ENCODE measurements around the gene ZDHHC22. TPM values are rescaled to one million over a fixed set of nuclear protein-coding genes. Genes with fewer than 3 reads are reported as not detected.
A peak's percentile ranks its signal among the peaks of the same experiment; 100 is the strongest.

Gene ZDHHC22
- total and polyA plus RNA-seq, 8 donors: 0.08 to 0.18 TPM; not detected in 6

- WGBS, 5 donors: 66 to 82% (median 72%) methylated on average over 2 of the region's 2 CpGs
- Histone ChIP-seq H3K27ac (no peak overlapping the region), H3K4me1 (peaks cover 0 to 12% (median 6%) of the 10 kb centered on the region in 4 donors), H3K9me3 (no peaks in the 10 kb centered on the region), H3K27me3 (peaks cover 0 to 62% (median 16%) of the 10 kb centered on the region in 3 donors), H3K4me3 (no peak overlapping the region), H3K36me3 (no peaks in the 10 kb centered on the region)
- intact Hi-C loops (cut with DNase I; ENCODE audit: low total_unique reads): loop anchor here (10.0 kb wide), 1 partner anchor 156 kb away; no protein-coding TSS in a partner anchor
- TF ChIP-seq POLR2AphosphoS5 (IDR thresholded peaks at IDR 0.05) (no peak), EP300 (IDR thresholded peaks at IDR 0.05) (no peak), CTCF (IDR thresholded peaks at IDR 0.05) (no peak), POLR2A (IDR thresholded peaks at IDR 0.05) (no peak)
- DNase-seq: no peak
Observed at GRCh38 chr14:77158882-77159255, 17.3 kb upstream of the ZDHHC22 start.

- 7 to 12% (median 12%) methylated on average over 17 to 18 of the region's 18 CpGs for WGBS, 5 donors
- Histone ChIP-seq H3K4me1 (peaks cover 0 to 12% (median 6%) of the 10 kb centered on the region in 4 donors), H3K36me3 (no peaks in the 10 kb centered on the region), H3K4me3 (no peak overlapping the region), H3K27me3 (peaks cover 0 to 68% (median 18%) of the 10 kb centered on the region in 3 donors), H3K9me3 (no peaks in the 10 kb centered on the region), H3K27ac (no peak overlapping the region)
- DNase-seq: peak in 1 of 2 donors; percentile 68
- TF ChIP-seq CTCF (IDR thresholded peaks at IDR 0.05) (no peak), POLR2AphosphoS5 (IDR thresholded peaks at IDR 0.05) (no peak), EP300 (IDR thresholded peaks at IDR 0.05) (no peak), POLR2A (IDR thresholded peaks at IDR 0.05) (no peak)
- intact Hi-C loops (cut with DNase I; ENCODE audit: low total_unique reads): loop anchor here (10.0 kb wide), 1 partner anchor 156 kb away; no protein-coding TSS in a partner anchor
Observed at GRCh38 chr14:77158175-77158881, 16.7 kb upstream of the ZDHHC22 start.

GRCh38 chr14:77157740-77158139 is 16.1 kb upstream of the ZDHHC22 start:
- H3K27ac ChIP-seq: no peak overlapping the region
- intact Hi-C loops (cut with DNase I; ENCODE audit: low total_unique reads): loop anchor here (10.0 kb wide), 1 partner anchor 157 kb away; no protein-coding TSS in a partner anchor
- no peaks in the 10 kb centered on the region for H3K9me3 ChIP-seq
- TF ChIP-seq EP300 (IDR thresholded peaks at IDR 0.05): no peak
- peaks cover 0 to 12% (median 6%) of the 10 kb centered on the region in 4 donors for H3K4me1 ChIP-seq
- DNase-seq: no peak
- 26 to 46% (median 42%) methylated on average over 10 to 11 of the region's 11 CpGs for WGBS, 5 donors
- no peaks in the 10 kb centered on the region for H3K36me3 ChIP-seq
- no peak overlapping the region for H3K4me3 ChIP-seq
- peaks cover 0 to 73% (median 24%) of the 10 kb centered on the region in 3 donors for H3K27me3 ChIP-seq

GRCh38 chr14:77155083-77155482 is 13.5 kb upstream of the ZDHHC22 start:
- H3K36me3 ChIP-seq: no peaks in the 10 kb centered on the region
- TF ChIP-seq POLR2A (IDR thresholded peaks at IDR 0.05): no peak
- TF ChIP-seq EP300 (IDR thresholded peaks at IDR 0.05): no peak
- peaks cover 0 to 80% (median 32%) of the 10 kb centered on the region in 3 donors for H3K27me3 ChIP-seq
- intact Hi-C loops (cut with DNase I; ENCODE audit: low total_unique reads): loop anchor here (10.0 kb wide), 1 partner anchor 160 kb away; no protein-coding TSS in a partner anchor
- H3K4me3 ChIP-seq: no peak overlapping the region
- WGBS, 5 donors: 53 to 81% (median 74%) methylated on average over 2 of the region's 2 CpGs
- peaks cover 0 to 12% (median 6%) of the 10 kb centered on the region in 4 donors for H3K4me1 ChIP-seq
- no peaks in the 10 kb centered on the region for H3K9me3 ChIP-seq
- no peak overlapping the region for H3K27ac ChIP-seq
- no peak for DNase-seq

GRCh38 chr14:77154421-77154820 is 12.8 kb upstream of the ZDHHC22 start:
- intact Hi-C loops (cut with DNase I; ENCODE audit: low total_unique reads): loop anchor here (10.0 kb wide), 1 partner anchor 160 kb away; no protein-coding TSS in a partner anchor
- no peaks in the 10 kb centered on the region for H3K9me3 ChIP-seq
- peaks cover 0 to 12% (median 6%) of the 10 kb centered on the region in 4 donors for H3K4me1 ChIP-seq
- no peak overlapping the region for H3K27ac ChIP-seq
- H3K27me3 ChIP-seq: peaks cover 0 to 79% (median 32%) of the 10 kb centered on the region in 3 donors
- WGBS, 5 donors: 42 to 56% (median 52%) methylated on average over 7 of the region's 7 CpGs
- no peak overlapping the region for H3K4me3 ChIP-seq
- DNase-seq: no peak
- no peaks in the 10 kb centered on the region for H3K36me3 ChIP-seq
- TF ChIP-seq POLR2AphosphoS5 (IDR thresholded peaks at IDR 0.05) (no peak), CTCF (IDR thresholded peaks at IDR 0.05) (no peak), POLR2A (IDR thresholded peaks at IDR 0.05) (no peak), EP300 (IDR thresholded peaks at IDR 0.05) (no peak)

Measured in stomach (tissue), 9 donors.